Esophagus squamous epithelium (tissue), 5 donors: Measurements from ENCODE around the gene FER1L5. TPM values are rescaled to one million over a fixed set of nuclear protein-coding genes. Genes with fewer than 3 reads are reported as not detected.

ENCODE experiments used
- DNase-seq: peaks from one replicate; lab custom pipeline; 2025; lab: John Stamatoyannopoulos, UW
- H3K27ac ChIP-seq, 4 donors: fragments of 200-600 bp; sonication (generic); one replicate each; pipeline ENCODE4 v1.5.1; 2016 to 2019; ENCODE audit warnings: mild to moderate bottlenecking in 1 of 4
- H3K27me3 ChIP-seq, 4 donors: fragments of 200-600 bp; sonication (generic); 1 replicate in 3 of 4; 2 replicates in 1 of 4; pipeline versions ENCODE4 v1.5.1 to v1.6.0; 2017 to 2021; ENCODE audit warnings: antibody characterized with exemption in 1 of 4
- H3K36me3 ChIP-seq, 3 donors: fragments of 200-600 bp; sonication (generic); one replicate each; pipeline ENCODE4 v1.5.1; 2016 to 2019
- H3K4me1 ChIP-seq, 3 donors: fragments of 200-600 bp; sonication (generic); one replicate each; pipeline ENCODE4 v1.5.1; 2017 to 2019
- H3K4me3 ChIP-seq, 4 donors: fragments of 200-600 bp; sonication (generic); 1 replicate in 3 of 4; 2 replicates in 1 of 4; pipeline ENCODE4 v1.5.1; 2016 to 2019; ENCODE audit warnings: mild to moderate bottlenecking in 2 of 4, moderate library complexity in 1 of 4
- H3K9me3 ChIP-seq, 3 donors: fragments of 200-600 bp; sonication (generic); one replicate each; pipeline ENCODE4 v1.5.1; 2016 to 2019
- POLR2A ChIP-seq, 4 donors: fragments of 450-650 bp; IDR thresholded peaks; one replicate each; pipeline ENCODE4 v1.6.1; 2017; ENCODE audit warnings: antibody characterized with exemption in 4 of 4, mild to moderate bottlenecking in 4 of 4, moderate library complexity in 3 of 4
- whole genome bisulfite sequencing, 2 donors: methylation state at CpG; one replicate each; pipeline ENCODE4 v1.1.5; 2018; 5-methylcytosine and 5-hydroxymethylcytosine counted together
- intact Hi-C: fragments of 100-400 bp; cut with DNase I; formaldehyde crosslinking; loops from one replicate; pipeline ENCODE4 v1.15.0; 2022
- total RNA-seq, 4 donors: library from RNA; depleted of rRNA; stranded (reverse); fragments of >200 nt; gene quantifications; one replicate each; pipeline ENCODE4 v1.1.0, GENCODE V29; 2016
- TF ChIP-seq, protein P1 (sequence below), 6 experiments: fragments of 450-650 bp in 4 of 6; fragments of 200-600 bp in 2 of 6; sonication (generic) in 2 of 6; IDR thresholded peaks; one replicate each; pipeline ENCODE4 v1.5.1; 2016 to 2019; ENCODE audit warnings: antibody characterized with exemption in 6 of 6, mild to moderate bottlenecking in 4 of 6, moderate library complexity in 4 of 6
- donor health status: DM: yes; HTN: yes; CAD: no.

Gene FER1L5
- total RNA-seq, 4 donors from 2014 or later = 0.13 to 0.19 TPM; not detected in 2

DNA sequence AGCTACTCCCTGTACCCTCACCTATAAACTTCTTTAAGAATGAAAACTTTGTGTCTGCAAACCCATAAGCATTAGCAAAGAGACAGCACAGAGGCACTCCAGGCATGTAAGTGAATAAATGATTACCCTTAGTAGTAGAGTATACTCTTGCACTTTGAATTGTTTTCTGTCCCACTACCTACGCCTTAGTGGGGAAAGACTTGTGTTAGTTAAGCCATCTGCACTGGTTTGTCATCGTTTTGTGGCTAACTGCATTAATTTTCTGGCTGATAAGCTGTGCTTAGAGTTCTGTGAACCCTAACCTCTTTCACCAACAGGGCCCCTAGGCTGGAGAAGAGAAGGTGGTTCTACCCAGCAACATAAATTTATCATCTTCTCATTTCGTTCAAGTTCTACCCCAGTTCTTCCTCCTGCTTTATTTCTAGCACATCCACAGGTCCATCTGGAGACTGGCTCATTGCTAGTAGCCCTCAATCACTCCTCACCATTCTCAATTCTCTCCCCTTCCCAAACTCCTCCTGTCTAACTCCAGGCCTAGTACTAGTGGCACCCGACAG lies 96.6 kb downstream of the FER1L5 start:
- TF ChIP-seq, protein P1, sequence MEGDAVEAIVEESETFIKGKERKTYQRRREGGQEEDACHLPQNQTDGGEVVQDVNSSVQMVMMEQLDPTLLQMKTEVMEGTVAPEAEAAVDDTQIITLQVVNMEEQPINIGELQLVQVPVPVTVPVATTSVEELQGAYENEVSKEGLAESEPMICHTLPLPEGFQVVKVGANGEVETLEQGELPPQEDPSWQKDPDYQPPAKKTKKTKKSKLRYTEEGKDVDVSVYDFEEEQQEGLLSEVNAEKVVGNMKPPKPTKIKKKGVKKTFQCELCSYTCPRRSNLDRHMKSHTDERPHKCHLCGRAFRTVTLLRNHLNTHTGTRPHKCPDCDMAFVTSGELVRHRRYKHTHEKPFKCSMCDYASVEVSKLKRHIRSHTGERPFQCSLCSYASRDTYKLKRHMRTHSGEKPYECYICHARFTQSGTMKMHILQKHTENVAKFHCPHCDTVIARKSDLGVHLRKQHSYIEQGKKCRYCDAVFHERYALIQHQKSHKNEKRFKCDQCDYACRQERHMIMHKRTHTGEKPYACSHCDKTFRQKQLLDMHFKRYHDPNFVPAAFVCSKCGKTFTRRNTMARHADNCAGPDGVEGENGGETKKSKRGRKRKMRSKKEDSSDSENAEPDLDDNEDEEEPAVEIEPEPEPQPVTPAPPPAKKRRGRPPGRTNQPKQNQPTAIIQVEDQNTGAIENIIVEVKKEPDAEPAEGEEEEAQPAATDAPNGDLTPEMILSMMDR (IDR thresholded peaks at IDR 0.05) = no peak
- TF ChIP-seq POLR2A (IDR thresholded peaks at IDR 0.05) = no peak
- WGBS, 2 donors = 9% methylated on average over 4 of the region's 4 CpGs
- Histone ChIP-seq H3K27ac (peak overlapping the region; percentile 76 to 87 (median 84)), H3K4me1 (peaks cover 5 to 60% (median 35%) of the 10 kb centered on the region in 3 donors), H3K4me3 (peak overlapping the region; percentile 66 to 81 (median 75)), H3K9me3 (no peaks in the 10 kb centered on the region), H3K27me3 (no peaks in the 10 kb centered on the region), H3K36me3 (peaks cover 0 to 38% (median 4%) of the 10 kb centered on the region in 3 donors)
- intact Hi-C loops = no loop called here
- DNase-seq = no peak

DNA sequence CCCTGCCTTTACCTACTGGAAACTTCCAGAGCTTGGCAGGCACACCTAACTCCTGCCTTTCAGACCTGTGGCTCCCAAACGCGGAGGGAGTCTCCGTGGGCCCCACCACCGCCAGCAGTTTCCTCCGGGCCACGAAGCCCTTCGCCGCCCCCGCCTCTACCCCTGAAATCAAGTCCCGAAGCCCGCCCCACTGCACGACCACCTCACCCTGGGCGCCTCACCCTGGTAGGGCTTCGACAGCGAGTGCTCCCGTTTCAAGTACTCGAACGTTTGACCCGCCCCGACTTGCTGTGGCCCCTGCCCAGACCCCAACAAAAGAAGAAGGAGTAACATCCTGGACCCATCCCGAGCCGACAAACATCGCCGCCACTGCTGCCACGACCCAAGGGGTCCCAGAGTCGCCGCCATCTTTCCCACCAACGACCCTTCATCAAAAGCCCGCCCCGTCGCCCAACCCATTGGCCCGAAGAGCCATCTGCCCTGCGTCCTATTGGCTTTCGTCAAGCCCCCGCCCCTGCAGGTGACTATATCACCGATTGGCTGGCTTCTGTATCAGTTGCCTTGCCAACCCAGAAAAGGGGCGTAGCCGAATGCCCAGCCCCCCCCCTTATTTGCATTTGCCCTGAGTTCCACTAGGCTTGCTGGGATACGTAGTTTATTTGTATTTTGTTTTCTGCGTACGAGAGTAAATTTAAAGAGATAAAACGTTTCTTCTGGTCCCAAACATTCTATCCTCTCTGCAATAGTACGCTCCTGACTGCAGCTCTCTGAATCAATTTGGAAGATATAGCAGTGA lies 97.3 kb downstream of the FER1L5 start, which contains the start of gene LMAN2L:
TSS of gene LMAN2L (minus strand) at position 432 of the 796 bp plus-strand sequence. CDS start at position 408, 24 bp downstream.
- DNase-seq = peak; percentile 91
- H3K9me3 ChIP-seq = no peaks in the 10 kb centered on the region
- H3K4me1 ChIP-seq = peaks cover 5 to 53% (median 28%) of the 10 kb centered on the region in 3 donors
- no peaks in the 10 kb centered on the region for H3K27me3 ChIP-seq
- H3K4me3 ChIP-seq = peak within 1 kb of the TSS; percentile 66 to 81 (median 75)
- peaks cover 0 to 31% (median 0%) of the 10 kb centered on the region in 3 donors for H3K36me3 ChIP-seq
- intact Hi-C loops = no loop called here
- H3K27ac ChIP-seq = peak within 1 kb of the TSS; percentile 76 to 87 (median 84)
- no peak for TF ChIP-seq POLR2A (IDR thresholded peaks at IDR 0.05)
- TF ChIP-seq, protein P1 (IDR thresholded peaks at IDR 0.05) = no peak
- 1% methylated on average over 27 to 35 of the region's 43 CpGs for WGBS, 2 donors

DNA sequence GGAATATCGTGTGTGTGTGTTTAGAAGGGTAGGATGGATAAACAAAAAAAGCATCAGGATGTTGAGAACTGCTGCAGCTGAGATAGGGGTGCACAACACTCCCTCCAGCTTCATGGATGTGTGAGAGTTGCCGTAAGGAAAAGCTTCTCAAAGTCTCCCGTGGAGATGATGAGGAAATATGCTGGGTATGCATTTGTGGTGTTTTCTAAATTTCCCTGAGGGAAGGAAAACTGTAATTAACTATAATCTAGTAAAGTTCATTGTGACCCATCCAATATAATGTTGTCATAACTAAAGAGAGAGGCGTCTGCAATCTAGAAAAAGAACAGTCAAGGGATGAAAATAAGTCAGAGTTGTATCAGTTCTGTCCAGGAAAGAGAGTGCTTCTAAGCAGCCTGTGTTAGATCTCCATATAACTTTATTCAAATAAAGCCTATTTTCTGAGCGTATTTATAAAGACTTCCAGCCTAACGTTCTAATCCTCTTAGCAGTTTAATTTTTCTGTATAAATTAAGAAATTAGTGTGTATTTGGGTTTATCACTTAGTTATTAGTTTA lies 104.6 kb downstream of the FER1L5 start:
- intact Hi-C loops = no loop called here
- H3K36me3 ChIP-seq = no peaks in the 10 kb centered on the region
- H3K4me1 ChIP-seq = peaks cover 0 to 9% (median 0%) of the 10 kb centered on the region in 3 donors
- WGBS, 2 donors = 51 to 53% methylated on average over 6 of the region's 6 CpGs
- no peak overlapping the region for H3K4me3 ChIP-seq
- H3K27ac ChIP-seq = no peak overlapping the region
- DNase-seq = no peak
- no peaks in the 10 kb centered on the region for H3K9me3 ChIP-seq
- no peaks in the 10 kb centered on the region for H3K27me3 ChIP-seq
- TF ChIP-seq, protein P1 (IDR thresholded peaks at IDR 0.05) = no peak
- no peak for TF ChIP-seq POLR2A (IDR thresholded peaks at IDR 0.05)

GRCh38 chr2:96751800-96752199 lies 109.2 kb downstream of the FER1L5 start:
- no peak overlapping the region for H3K4me3 ChIP-seq
- TF ChIP-seq, protein P1 (IDR thresholded peaks at IDR 0.05) = no peak
- TF ChIP-seq POLR2A (IDR thresholded peaks at IDR 0.05) = no peak
- intact Hi-C loops = no loop called here
- DNase-seq = no peak
- H3K36me3 ChIP-seq = no peaks in the 10 kb centered on the region
- no peaks in the 10 kb centered on the region for H3K9me3 ChIP-seq
- H3K4me1 ChIP-seq = peaks cover 0 to 18% (median 0%) of the 10 kb centered on the region in 3 donors
- no peak overlapping the region for H3K27ac ChIP-seq
- 73 to 90% methylated on average over 4 to 9 of the region's 9 CpGs for WGBS, 2 donors
- H3K27me3 ChIP-seq = no peaks in the 10 kb centered on the region
